HG02623 (cell line): ENCODE results near the gene MMP15.
"Not testable (repeated sequence)": the region's sequence is repeated elsewhere in the genome, so short reads cannot be mapped to it uniquely, and the experiment has no call there.

Source experiments
- ATAC-seq: cut with Tn5 transposase; IDR thresholded peaks from one replicate; pipeline ENCODE4 v1.9.1; 2021; ENCODE audit warnings: moderate library complexity; ENCODE audit not compliant: unreplicated experiment

MMP15 gene

GRCh38 chr16:58025351-58026138, at the start of gene MMP15:
Gene MMP15 (plus strand): TSS chr16:58025754. CDS start chr16:58026351, 597 bp downstream.
- ATAC-seq = peak; percentile 49

- no peak for ATAC-seq
Measured at GRCh38 chr16:57976331-57976796, 49.2 kb upstream of the MMP15 start.

- no peak for ATAC-seq
Measured at GRCh38 chr16:57977418-57978069, 48.0 kb upstream of the MMP15 start.

GRCh38 chr16:57978070-57978465, 47.5 kb upstream of the MMP15 start:
- ATAC-seq = not testable (repeated sequence)

GRCh38 chr16:57979006-57979585, 46.5 kb upstream of the MMP15 start:
- ATAC-seq = no peak

GRCh38 chr16:57981636-57982035, 43.9 kb upstream of the MMP15 start:
- ATAC-seq = no peak

GRCh38 chr16:57982385-57982784, 43.2 kb upstream of the MMP15 start:
- ATAC-seq = no peak

- ATAC-seq = peak; percentile 72
Measured at GRCh38 chr16:57984443-57985203, 40.9 kb upstream of the MMP15 start.

- peak; percentile 18 for ATAC-seq
Measured at GRCh38 chr16:57985204-57986181, 40.1 kb upstream of the MMP15 start.

GRCh38 chr16:57986196-57986595, 39.4 kb upstream of the MMP15 start:
- ATAC-seq = no peak

GRCh38 chr16:57987441-57988177, 37.9 kb upstream of the MMP15 start:
- no peak for ATAC-seq

GRCh38 chr16:57988929-57989328, 36.6 kb upstream of the MMP15 start:
- no peak for ATAC-seq

GRCh38 chr16:57991551-57992059, 33.9 kb upstream of the MMP15 start:
- no peak for ATAC-seq

- ATAC-seq = no peak
Measured at GRCh38 chr16:57992084-57992483, 33.5 kb upstream of the MMP15 start.

- ATAC-seq = no peak
Measured at GRCh38 chr16:57993438-57993837, 32.1 kb upstream of the MMP15 start.

GRCh38 chr16:57993897-57994296, 31.7 kb upstream of the MMP15 start:
- no peak for ATAC-seq

GRCh38 chr16:57994361-57994760, 31.2 kb upstream of the MMP15 start:
- ATAC-seq = no peak

GRCh38 chr16:57994778-57995177, 30.8 kb upstream of the MMP15 start:
- ATAC-seq = no peak
